ENCODE results near the gene CLPSL2. TPM values are rescaled to one million over a fixed set of nuclear protein-coding genes. Genes with fewer than 3 reads are reported as not detected.

The CLPSL2 gene
- total and polyA plus RNA-seq, 10 of the 15 experiments (the other 5 are each of a cell fraction or from before 2014, with no cell fraction given): 0.32 to 1.3 TPM; not detected in 8

DNA sequence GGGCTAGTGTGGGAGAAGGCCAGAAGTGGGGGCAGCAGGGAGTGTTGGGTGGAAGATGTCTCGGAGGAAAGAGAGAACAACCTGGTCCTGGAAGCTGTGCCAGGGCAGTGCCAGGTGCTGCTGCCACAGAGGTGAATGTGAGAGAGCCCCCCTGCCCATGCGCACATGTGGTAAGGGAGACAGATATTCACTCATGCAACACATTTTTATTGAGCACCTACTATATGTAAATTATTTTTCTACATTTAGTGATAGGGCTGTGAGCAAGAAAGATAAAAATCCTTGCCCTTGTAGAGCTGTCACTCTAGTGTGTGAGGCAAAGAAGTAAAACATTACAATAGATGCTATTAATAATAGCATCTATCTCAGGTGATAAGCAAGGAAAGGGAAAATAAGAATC is 4.9 kb downstream of the CLPSL2 start (continued):
- TF ChIP-seq, protein P1, sequence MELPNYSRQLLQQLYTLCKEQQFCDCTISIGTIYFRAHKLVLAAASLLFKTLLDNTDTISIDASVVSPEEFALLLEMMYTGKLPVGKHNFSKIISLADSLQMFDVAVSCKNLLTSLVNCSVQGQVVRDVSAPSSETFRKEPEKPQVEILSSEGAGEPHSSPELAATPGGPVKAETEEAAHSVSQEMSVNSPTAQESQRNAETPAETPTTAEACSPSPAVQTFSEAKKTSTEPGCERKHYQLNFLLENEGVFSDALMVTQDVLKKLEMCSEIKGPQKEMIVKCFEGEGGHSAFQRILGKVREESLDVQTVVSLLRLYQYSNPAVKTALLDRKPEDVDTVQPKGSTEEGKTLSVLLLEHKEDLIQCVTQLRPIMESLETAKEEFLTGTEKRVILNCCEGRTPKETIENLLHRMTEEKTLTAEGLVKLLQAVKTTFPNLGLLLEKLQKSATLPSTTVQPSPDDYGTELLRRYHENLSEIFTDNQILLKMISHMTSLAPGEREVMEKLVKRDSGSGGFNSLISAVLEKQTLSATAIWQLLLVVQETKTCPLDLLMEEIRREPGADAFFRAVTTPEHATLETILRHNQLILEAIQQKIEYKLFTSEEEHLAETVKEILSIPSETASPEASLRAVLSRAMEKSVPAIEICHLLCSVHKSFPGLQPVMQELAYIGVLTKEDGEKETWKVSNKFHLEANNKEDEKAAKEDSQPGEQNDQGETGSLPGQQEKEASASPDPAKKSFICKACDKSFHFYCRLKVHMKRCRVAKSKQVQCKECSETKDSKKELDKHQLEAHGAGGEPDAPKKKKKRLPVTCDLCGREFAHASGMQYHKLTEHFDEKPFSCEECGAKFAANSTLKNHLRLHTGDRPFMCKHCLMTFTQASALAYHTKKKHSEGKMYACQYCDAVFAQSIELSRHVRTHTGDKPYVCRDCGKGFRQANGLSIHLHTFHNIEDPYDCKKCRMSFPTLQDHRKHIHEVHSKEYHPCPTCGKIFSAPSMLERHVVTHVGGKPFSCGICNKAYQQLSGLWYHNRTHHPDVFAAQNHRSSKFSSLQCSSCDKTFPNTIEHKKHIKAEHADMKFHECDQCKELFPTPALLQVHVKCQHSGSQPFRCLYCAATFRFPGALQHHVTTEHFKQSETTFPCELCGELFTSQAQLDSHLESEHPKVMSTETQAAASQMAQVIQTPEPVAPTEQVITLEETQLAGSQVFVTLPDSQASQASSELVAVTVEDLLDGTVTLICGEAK (IDR thresholded peaks at IDR 0.05; ENCODE audit: borderline replicate concordance): no peak
- no peak for TF ChIP-seq MEF2A (IDR thresholded peaks at IDR 0.05; ENCODE audit: insufficient read depth, low read depth, low read length)
- TF ChIP-seq ZNF207 (IDR thresholded peaks at IDR 0.05; ENCODE audit: borderline replicate concordance): no peak
- TF ChIP-seq, protein P2, sequence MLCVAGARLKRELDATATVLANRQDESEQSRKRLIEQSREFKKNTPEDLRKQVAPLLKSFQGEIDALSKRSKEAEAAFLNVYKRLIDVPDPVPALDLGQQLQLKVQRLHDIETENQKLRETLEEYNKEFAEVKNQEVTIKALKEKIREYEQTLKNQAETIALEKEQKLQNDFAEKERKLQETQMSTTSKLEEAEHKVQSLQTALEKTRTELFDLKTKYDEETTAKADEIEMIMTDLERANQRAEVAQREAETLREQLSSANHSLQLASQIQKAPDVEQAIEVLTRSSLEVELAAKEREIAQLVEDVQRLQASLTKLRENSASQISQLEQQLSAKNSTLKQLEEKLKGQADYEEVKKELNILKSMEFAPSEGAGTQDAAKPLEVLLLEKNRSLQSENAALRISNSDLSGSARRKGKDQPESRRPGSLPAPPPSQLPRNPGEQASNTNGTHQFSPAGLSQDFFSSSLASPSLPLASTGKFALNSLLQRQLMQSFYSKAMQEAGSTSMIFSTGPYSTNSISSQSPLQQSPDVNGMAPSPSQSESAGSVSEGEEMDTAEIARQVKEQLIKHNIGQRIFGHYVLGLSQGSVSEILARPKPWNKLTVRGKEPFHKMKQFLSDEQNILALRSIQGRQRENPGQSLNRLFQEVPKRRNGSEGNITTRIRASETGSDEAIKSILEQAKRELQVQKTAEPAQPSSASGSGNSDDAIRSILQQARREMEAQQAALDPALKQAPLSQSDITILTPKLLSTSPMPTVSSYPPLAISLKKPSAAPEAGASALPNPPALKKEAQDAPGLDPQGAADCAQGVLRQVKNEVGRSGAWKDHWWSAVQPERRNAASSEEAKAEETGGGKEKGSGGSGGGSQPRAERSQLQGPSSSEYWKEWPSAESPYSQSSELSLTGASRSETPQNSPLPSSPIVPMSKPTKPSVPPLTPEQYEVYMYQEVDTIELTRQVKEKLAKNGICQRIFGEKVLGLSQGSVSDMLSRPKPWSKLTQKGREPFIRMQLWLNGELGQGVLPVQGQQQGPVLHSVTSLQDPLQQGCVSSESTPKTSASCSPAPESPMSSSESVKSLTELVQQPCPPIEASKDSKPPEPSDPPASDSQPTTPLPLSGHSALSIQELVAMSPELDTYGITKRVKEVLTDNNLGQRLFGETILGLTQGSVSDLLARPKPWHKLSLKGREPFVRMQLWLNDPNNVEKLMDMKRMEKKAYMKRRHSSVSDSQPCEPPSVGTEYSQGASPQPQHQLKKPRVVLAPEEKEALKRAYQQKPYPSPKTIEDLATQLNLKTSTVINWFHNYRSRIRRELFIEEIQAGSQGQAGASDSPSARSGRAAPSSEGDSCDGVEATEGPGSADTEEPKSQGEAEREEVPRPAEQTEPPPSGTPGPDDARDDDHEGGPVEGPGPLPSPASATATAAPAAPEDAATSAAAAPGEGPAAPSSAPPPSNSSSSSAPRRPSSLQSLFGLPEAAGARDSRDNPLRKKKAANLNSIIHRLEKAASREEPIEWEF (IDR thresholded peaks at IDR 0.05; ENCODE audit: insufficient replicate concordance, low read depth, low read length): no peak
- TF ChIP-seq CHD1 (IDR thresholded peaks at IDR 0.05; ENCODE audit: low read depth, low read length): no peak
- TF ChIP-seq RFX5 (IDR thresholded peaks at IDR 0.05; ENCODE audit: low read depth, low read length): no peak
- TF ChIP-seq RBBP5 (conservative IDR thresholded peaks at IDR 0.05): no peak
- no peak for TF ChIP-seq FOS (IDR thresholded peaks at IDR 0.05; ENCODE audit: borderline replicate concordance, extremely low read depth, insufficient read length)
- no peak for TF ChIP-seq TCF12 (IDR thresholded peaks at IDR 0.05; ENCODE audit: low read depth, low read length)
- TF ChIP-seq TARDBP (IDR thresholded peaks at IDR 0.05; ENCODE audit: borderline replicate concordance): no peak
